ENCODE data around the gene TMEM156.

- no peak for TF ChIP-seq CTCF (IDR thresholded peaks at IDR 0.05; ENCODE audit: extremely low read depth in 1 of 2, insufficient read depth in 1 of 2, low read depth in 1 of 2, low read length in 2 of 2)
- no peak for TF ChIP-seq EZH2 (IDR thresholded peaks at IDR 0.05; ENCODE audit: borderline replicate concordance, low read depth, low read length, severe bottlenecking)
- TF ChIP-seq MAX (IDR thresholded peaks at IDR 0.05; ENCODE audit: insufficient read depth, insufficient read length) = no peak
- no peak for TF ChIP-seq POLR2A (IDR thresholded peaks at IDR 0.05; ENCODE audit: low read depth, low read length)
These were observed 34.8 kb upstream of the TMEM156 start for GRCh38 chr4:39067031-39067430.
